ENCODE measurements around the gene HHAT.
"Not testable (repeated sequence)": the region's sequence is repeated elsewhere in the genome, so short reads cannot be mapped to it uniquely, and the experiment has no call there.

Gene HHAT

DNA sequence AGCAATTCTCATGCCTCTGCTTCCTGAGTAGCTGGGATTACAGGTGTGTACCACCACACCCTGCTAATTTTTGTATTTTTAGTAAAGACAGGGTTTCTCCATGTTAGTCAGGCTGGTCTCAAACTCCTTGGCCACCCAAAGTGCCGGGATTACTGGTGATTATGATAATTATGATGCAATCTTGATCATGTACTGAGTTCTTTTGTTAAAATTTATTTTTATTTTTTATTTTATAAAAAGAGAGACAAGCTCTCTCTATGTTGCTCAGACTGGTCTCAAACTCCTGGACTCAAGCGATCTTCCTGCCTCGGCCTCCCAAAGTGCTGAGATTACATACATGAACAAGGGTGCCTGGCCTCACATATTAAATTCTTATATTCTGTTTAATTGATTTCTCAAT, 25.6 kb downstream of the HHAT start:
- no CpG with 5 or more reads among the region's 3 CpGs for WGBS, 2 donors (ENCODE audit: extremely low coverage in 2 of 2, insufficient read length in 2 of 2, insufficient replicate concordance in 1 of 2)

GRCh38 chr1:210358626-210359025, 29.9 kb downstream of the HHAT start:
- no peak overlapping the region for H2BK12ac ChIP-seq (ENCODE audit: low read length)
- H3K4me1 ChIP-seq (ENCODE audit: control insufficient read depth in 2 of 2, insufficient read depth in 1 of 2, low read depth in 1 of 2, low read length in 2 of 2): peaks cover 0 to 8% of the 10 kb centered on the region in 2 donors
- no peaks in the 10 kb centered on the region for H3K27me3 ChIP-seq (ENCODE audit: control insufficient read depth in 3 of 3, insufficient read depth in 3 of 3, low read depth in 1 of 3, low read length in 3 of 3)
- H2BK5ac ChIP-seq (ENCODE audit: low read length): no peak overlapping the region
- no peak overlapping the region for H3K4ac ChIP-seq (ENCODE audit: low read length)
- H3K27ac ChIP-seq (replicated peaks; ENCODE audit: low read length): no peak overlapping the region
- H4K8ac ChIP-seq (ENCODE audit: low read depth, low read length): no peak overlapping the region
- H2AFZ ChIP-seq (ENCODE audit: low read length): no peak overlapping the region
- H3K9me3 ChIP-seq (replicated peaks in 1 of 2; ENCODE audit: control insufficient read depth in 2 of 2, insufficient read depth in 1 of 2, low read depth in 1 of 2, low read length in 2 of 2): peaks cover 0 to 3% of the 10 kb centered on the region in 2 donors
- WGBS, 2 donors (ENCODE audit: extremely low coverage in 2 of 2, insufficient read length in 2 of 2, insufficient replicate concordance in 1 of 2): no CpG with 5 or more reads among the region's 3 CpGs
- no peak overlapping the region for H3K23ac ChIP-seq (ENCODE audit: low read depth, low read length, poor library complexity)
- H3K4me2 ChIP-seq (ENCODE audit: insufficient read depth, low read length, poor library complexity, severe bottlenecking): no peak overlapping the region
- H3K18ac ChIP-seq (ENCODE audit: low read length): no peak overlapping the region
- no peak overlapping the region for H4K91ac ChIP-seq (ENCODE audit: low read depth, low read length, poor library complexity)
- H3K9ac ChIP-seq (ENCODE audit: low read depth, low read length, poor library complexity): no peak overlapping the region
- no peak overlapping the region for H2BK120ac ChIP-seq (ENCODE audit: low read depth, low read length)
- H3K36me3 ChIP-seq (replicated peaks in 1 of 2; ENCODE audit: control insufficient read depth in 2 of 2, insufficient read depth in 2 of 2, low read length in 2 of 2): peaks cover 0 to 2% of the 10 kb centered on the region in 2 donors
- H2AK5ac ChIP-seq (ENCODE audit: low read depth, low read length): no peak overlapping the region
- no peaks in the 10 kb centered on the region for H3K79me1 ChIP-seq (ENCODE audit: low read depth, low read length)
- H3K4me3 ChIP-seq (ENCODE audit: low read length in 2 of 2): no peak overlapping the region
- DNase-seq (ENCODE audit: low spot score): no peak
- no peak overlapping the region for H3K14ac ChIP-seq (ENCODE audit: low read length)
- H2BK15ac ChIP-seq (ENCODE audit: low read length): no peak overlapping the region

More for the DNA sequence above, 25.6 kb downstream of the HHAT start:
- H2AK5ac ChIP-seq (ENCODE audit: low read depth, low read length); H2AFZ ChIP-seq (ENCODE audit: low read length); H2BK5ac ChIP-seq (ENCODE audit: low read length); H3K14ac ChIP-seq (ENCODE audit: low read length); H4K91ac ChIP-seq (ENCODE audit: low read depth, low read length, poor library complexity); H3K27ac ChIP-seq (replicated peaks; ENCODE audit: low read length); H2BK15ac ChIP-seq (ENCODE audit: low read length); H3K79me1 ChIP-seq (ENCODE audit: low read depth, low read length); H3K4me1 ChIP-seq (ENCODE audit: control insufficient read depth in 2 of 2, insufficient read depth in 1 of 2, low read depth in 1 of 2, low read length in 2 of 2); H3K36me3 ChIP-seq (replicated peaks in 1 of 2; ENCODE audit: control insufficient read depth in 2 of 2, insufficient read depth in 2 of 2, low read length in 2 of 2); H2BK12ac ChIP-seq (ENCODE audit: low read length); H3K9ac ChIP-seq (ENCODE audit: low read depth, low read length, poor library complexity); H3K4me2 ChIP-seq (ENCODE audit: insufficient read depth, low read length, poor library complexity, severe bottlenecking); H3K4me3 ChIP-seq (ENCODE audit: low read length in 2 of 2); H3K18ac ChIP-seq (ENCODE audit: low read length); H3K27me3 ChIP-seq (ENCODE audit: control insufficient read depth in 3 of 3, insufficient read depth in 3 of 3, low read depth in 1 of 3, low read length in 3 of 3); H2BK120ac ChIP-seq (ENCODE audit: low read depth, low read length); H3K23ac ChIP-seq (ENCODE audit: low read depth, low read length, poor library complexity); DNase-seq (ENCODE audit: low spot score); H3K9me3 ChIP-seq (replicated peaks in 1 of 2; ENCODE audit: control insufficient read depth in 2 of 2, insufficient read depth in 1 of 2, low read depth in 1 of 2, low read length in 2 of 2); H3K4ac ChIP-seq (ENCODE audit: low read length); H4K8ac ChIP-seq (ENCODE audit: low read depth, low read length): not testable (repeated sequence)

GRCh38 chr1:210359255-210359654, 30.6 kb downstream of the HHAT start:
- Histone ChIP-seq H3K27me3 (ENCODE audit: control insufficient read depth in 3 of 3, insufficient read depth in 3 of 3, low read depth in 1 of 3, low read length in 3 of 3) (no peaks in the 10 kb centered on the region), H3K9ac (ENCODE audit: low read depth, low read length, poor library complexity) (no peak overlapping the region), H2BK120ac (ENCODE audit: low read depth, low read length) (no peak overlapping the region), H3K9me3 (replicated peaks in 1 of 2; ENCODE audit: control insufficient read depth in 2 of 2, insufficient read depth in 1 of 2, low read depth in 1 of 2, low read length in 2 of 2) (peaks cover 0 to 3% of the 10 kb centered on the region in 2 donors), H3K4me3 (ENCODE audit: low read length in 2 of 2) (no peak overlapping the region), H2BK5ac (ENCODE audit: low read length) (no peak overlapping the region), H3K36me3 (replicated peaks in 1 of 2; ENCODE audit: control insufficient read depth in 2 of 2, insufficient read depth in 2 of 2, low read length in 2 of 2) (peaks cover 0 to 2% of the 10 kb centered on the region in 2 donors), H3K4me2 (ENCODE audit: insufficient read depth, low read length, poor library complexity, severe bottlenecking) (no peak overlapping the region), H3K27ac (replicated peaks; ENCODE audit: low read length) (no peak overlapping the region), H3K4me1 (ENCODE audit: control insufficient read depth in 2 of 2, insufficient read depth in 1 of 2, low read depth in 1 of 2, low read length in 2 of 2) (peaks cover 0 to 8% of the 10 kb centered on the region in 2 donors), H2BK15ac (ENCODE audit: low read length) (no peak overlapping the region), H2AK5ac (ENCODE audit: low read depth, low read length) (no peak overlapping the region), H3K4ac (ENCODE audit: low read length) (no peak overlapping the region), H4K8ac (ENCODE audit: low read depth, low read length) (no peak overlapping the region), H3K23ac (ENCODE audit: low read depth, low read length, poor library complexity) (no peak overlapping the region), H4K91ac (ENCODE audit: low read depth, low read length, poor library complexity) (no peak overlapping the region), H3K79me1 (ENCODE audit: low read depth, low read length) (no peaks in the 10 kb centered on the region), H3K18ac (ENCODE audit: low read length) (no peak overlapping the region), H2AFZ (ENCODE audit: low read length) (no peak overlapping the region), H3K14ac (ENCODE audit: low read length) (no peak overlapping the region), H2BK12ac (ENCODE audit: low read length) (no peak overlapping the region)
- WGBS, 2 donors (ENCODE audit: extremely low coverage in 2 of 2, insufficient read length in 2 of 2, insufficient replicate concordance in 1 of 2): no CpG with 5 or more reads among the region's 3 CpGs
- no peak for DNase-seq (ENCODE audit: low spot score)

- Histone ChIP-seq H3K18ac (ENCODE audit: low read length) (no peak overlapping the region), H2BK12ac (ENCODE audit: low read length) (no peak overlapping the region), H3K4me3 (ENCODE audit: low read length in 2 of 2) (no peak overlapping the region), H2BK15ac (ENCODE audit: low read length) (no peak overlapping the region), H3K27ac (replicated peaks; ENCODE audit: low read length) (no peak overlapping the region), H3K9me3 (replicated peaks in 1 of 2; ENCODE audit: control insufficient read depth in 2 of 2, insufficient read depth in 1 of 2, low read depth in 1 of 2, low read length in 2 of 2) (peaks cover 0 to 3% of the 10 kb centered on the region in 2 donors), H2BK5ac (ENCODE audit: low read length) (no peak overlapping the region), H2BK120ac (ENCODE audit: low read depth, low read length) (no peak overlapping the region), H4K8ac (ENCODE audit: low read depth, low read length) (no peak overlapping the region), H3K4me1 (ENCODE audit: control insufficient read depth in 2 of 2, insufficient read depth in 1 of 2, low read depth in 1 of 2, low read length in 2 of 2) (peaks cover 5 to 8% of the 10 kb centered on the region in 2 donors), H4K91ac (ENCODE audit: low read depth, low read length, poor library complexity) (no peak overlapping the region), H3K4ac (ENCODE audit: low read length) (no peak overlapping the region), H3K79me1 (ENCODE audit: low read depth, low read length) (no peaks in the 10 kb centered on the region), H2AK5ac (ENCODE audit: low read depth, low read length) (no peak overlapping the region), H3K23ac (ENCODE audit: low read depth, low read length, poor library complexity) (no peak overlapping the region), H3K36me3 (replicated peaks in 1 of 2; ENCODE audit: control insufficient read depth in 2 of 2, insufficient read depth in 2 of 2, low read length in 2 of 2) (peaks cover 0 to 2% of the 10 kb centered on the region in 2 donors), H2AFZ (ENCODE audit: low read length) (no peak overlapping the region), H3K27me3 (ENCODE audit: control insufficient read depth in 3 of 3, insufficient read depth in 3 of 3, low read depth in 1 of 3, low read length in 3 of 3) (no peaks in the 10 kb centered on the region), H3K4me2 (ENCODE audit: insufficient read depth, low read length, poor library complexity, severe bottlenecking) (no peak overlapping the region), H3K9ac (ENCODE audit: low read depth, low read length, poor library complexity) (no peak overlapping the region), H3K14ac (ENCODE audit: low read length) (no peak overlapping the region)
- peak; percentile 24 for DNase-seq (ENCODE audit: low spot score)
- no CpG with 5 or more reads among the region's 10 CpGs for WGBS, 2 donors (ENCODE audit: extremely low coverage in 2 of 2, insufficient read length in 2 of 2, insufficient replicate concordance in 1 of 2)
Observed at GRCh38 chr1:210360852-210361477, 32.3 kb downstream of the HHAT start.
